Effector memory CD4-positive, alpha-beta T cell (primary cell): Measurements from ENCODE around the gene MGA.
A peak's percentile ranks its signal among the peaks of the same experiment; 100 is the strongest.

Experiments
- DNase-seq, 3 donors: peaks; one replicate each; pipeline ENCODE4 v3.0.0-alpha.2; 2020
- H3K27ac ChIP-seq: 2 replicates; pipeline ENCODE4 v1.7.0; 2013; ENCODE audit warnings: mild to moderate bottlenecking, low read length, moderate library complexity; ENCODE audit not compliant: insufficient read depth, poor library complexity, severe bottlenecking
- H3K27me3 ChIP-seq: replicated peaks from 2 replicates; pipeline ENCODE4 v1.7.0; 2013; ENCODE audit warnings: mild to moderate bottlenecking, low read length; ENCODE audit not compliant: insufficient read depth, control insufficient read depth, poor library complexity, severe bottlenecking
- H3K36me3 ChIP-seq: 2 replicates; pipeline ENCODE4 v1.7.0; 2013; ENCODE audit warnings: mild to moderate bottlenecking, low read length, moderate library complexity; ENCODE audit not compliant: control insufficient read depth, insufficient read depth
- H3K4me1 ChIP-seq: 2 replicates; pipeline ENCODE4 v1.7.0; 2013; ENCODE audit warnings: low read length, mild to moderate bottlenecking; ENCODE audit not compliant: control insufficient read depth, insufficient read depth, poor library complexity, severe bottlenecking
- H3K4me3 ChIP-seq: 2 replicates; pipeline ENCODE4 v1.7.0; 2013; ENCODE audit warnings: low read length, low read depth, mild to moderate bottlenecking; ENCODE audit not compliant: insufficient read depth, poor library complexity, severe bottlenecking
- H3K9me3 ChIP-seq: 2 replicates; pipeline ENCODE4 v1.7.0; 2013; ENCODE audit warnings: mild to moderate bottlenecking, low read length, moderate library complexity; ENCODE audit not compliant: control insufficient read depth

MGA gene

GRCh38 chr15:41801850-41802455, 141.7 kb downstream of the MGA start:
- DNase-seq: no peak
- H3K36me3 ChIP-seq: peaks cover 6% of the 10 kb centered on the region
- no peaks in the 10 kb centered on the region for H3K9me3 ChIP-seq
- no peaks in the 10 kb centered on the region for H3K27me3 ChIP-seq
- H3K4me3 ChIP-seq: no peak overlapping the region
- H3K4me1 ChIP-seq: no peaks in the 10 kb centered on the region
- H3K27ac ChIP-seq: no peak overlapping the region

- H3K27ac ChIP-seq: no peak overlapping the region
- H3K27me3 ChIP-seq: no peaks in the 10 kb centered on the region
- no peak overlapping the region for H3K4me3 ChIP-seq
- H3K9me3 ChIP-seq: no peaks in the 10 kb centered on the region
- no peaks in the 10 kb centered on the region for H3K4me1 ChIP-seq
- peaks cover 6% of the 10 kb centered on the region for H3K36me3 ChIP-seq
- no peak for DNase-seq
Observed at GRCh38 chr15:41804361-41804760, 144.2 kb downstream of the MGA start.

GRCh38 chr15:41804916-41805666, 144.9 kb downstream of the MGA start:
- Histone ChIP-seq H3K4me3 (no peak overlapping the region), H3K27me3 (no peaks in the 10 kb centered on the region), H3K27ac (no peak overlapping the region), H3K36me3 (peaks cover under 1% of the 10 kb centered on the region), H3K9me3 (no peaks in the 10 kb centered on the region), H3K4me1 (no peaks in the 10 kb centered on the region)
- DNase-seq: no peak

DNA sequence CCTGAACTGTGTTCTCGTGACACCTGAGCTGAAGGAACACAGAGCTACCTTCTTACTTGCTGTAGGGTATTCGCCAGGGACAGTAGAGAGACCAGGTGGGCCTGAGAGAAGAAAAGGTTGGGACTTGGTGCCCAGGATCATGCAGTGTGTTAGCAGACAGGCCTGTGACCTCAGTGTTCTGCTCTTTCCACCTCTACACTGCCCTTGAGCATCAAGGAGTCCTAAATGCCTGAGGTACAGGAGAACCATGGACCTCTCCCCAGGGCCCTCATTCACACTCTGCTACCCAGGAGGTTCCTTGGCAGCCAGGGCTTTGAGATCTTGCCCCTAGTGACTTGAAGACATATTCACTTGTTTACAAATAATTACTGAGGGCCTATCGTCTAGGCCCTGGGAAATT, 145.5 kb downstream of the MGA start:
- Histone ChIP-seq H3K4me1 (no peaks in the 10 kb centered on the region), H3K36me3 (no peaks in the 10 kb centered on the region), H3K9me3 (no peaks in the 10 kb centered on the region), H3K27me3 (no peaks in the 10 kb centered on the region), H3K27ac (no peak overlapping the region), H3K4me3 (no peak overlapping the region)
- DNase-seq: no peak

DNA sequence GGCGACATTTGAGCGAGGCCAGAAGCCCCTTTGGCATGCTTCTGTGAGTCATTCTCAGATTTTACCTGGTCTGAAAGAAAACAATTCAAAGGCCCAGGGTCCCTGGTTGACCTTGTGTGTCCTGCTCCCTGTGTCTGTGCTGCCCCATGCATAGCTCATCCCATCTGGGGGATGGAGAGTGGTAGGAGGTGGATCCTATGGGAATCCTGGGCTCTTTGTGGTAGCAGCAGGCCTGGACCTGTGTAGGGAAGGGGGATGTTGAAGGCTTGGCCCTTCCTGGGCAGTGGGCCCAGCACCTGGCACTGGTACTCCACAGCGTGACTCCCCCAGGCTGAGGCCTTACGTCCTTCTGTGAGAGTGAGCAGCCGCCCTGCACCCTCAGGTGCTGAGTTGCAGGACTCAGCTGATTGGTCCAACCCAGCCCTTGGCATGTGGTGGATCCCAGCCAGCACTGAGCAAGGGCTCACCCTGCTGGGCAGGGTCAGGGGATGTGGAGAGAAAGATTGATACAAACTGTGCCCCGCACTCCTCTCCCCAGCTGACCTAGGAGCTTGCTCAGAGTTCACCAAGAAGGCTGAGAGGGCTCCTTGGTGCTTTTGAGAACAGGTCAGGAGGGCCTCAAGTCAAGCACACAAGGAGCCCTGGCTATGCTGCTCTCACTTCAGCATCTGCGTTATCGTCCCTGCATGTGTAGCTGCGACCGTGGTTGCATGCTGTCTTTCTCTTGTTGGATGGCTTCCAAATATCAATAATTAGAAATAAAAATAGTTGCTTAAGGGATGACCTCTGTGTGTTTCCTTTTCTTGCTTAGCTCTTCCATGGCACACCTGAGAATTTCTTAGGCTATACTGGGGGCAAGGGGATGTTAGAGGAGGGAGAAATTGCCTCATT, 146.3 kb downstream of the MGA start:
- Histone ChIP-seq H3K9me3 (no peaks in the 10 kb centered on the region), H3K27me3 (no peaks in the 10 kb centered on the region), H3K27ac (no peak overlapping the region), H3K36me3 (no peaks in the 10 kb centered on the region), H3K4me1 (peaks cover 6% of the 10 kb centered on the region), H3K4me3 (no peak overlapping the region)
- DNase-seq: no peak

DNA sequence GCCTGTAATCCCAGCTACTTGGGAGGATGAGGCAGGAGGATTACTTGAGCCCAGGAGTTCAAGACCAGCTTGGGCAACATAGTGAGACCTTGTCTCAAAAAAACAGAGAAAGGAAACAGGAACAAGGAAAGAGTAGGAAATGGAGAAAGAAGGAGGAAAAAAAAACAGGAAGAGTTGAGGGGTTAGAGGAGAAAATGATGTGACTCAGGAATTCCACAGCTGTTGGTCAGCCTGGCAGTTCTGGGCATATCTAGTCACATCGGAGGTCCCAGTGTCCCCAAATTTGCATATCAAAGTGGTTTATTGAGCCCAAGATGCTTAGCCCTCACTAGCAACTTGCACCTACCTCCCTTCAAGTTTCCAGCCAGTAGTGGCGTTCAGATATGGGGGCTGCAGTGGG, 148.9 kb downstream of the MGA start:
- H3K27me3 ChIP-seq: no peaks in the 10 kb centered on the region
- H3K4me1 ChIP-seq: peaks cover 10% of the 10 kb centered on the region
- H3K36me3 ChIP-seq: peaks cover 10% of the 10 kb centered on the region
- H3K9me3 ChIP-seq: no peaks in the 10 kb centered on the region
- no peak overlapping the region for H3K27ac ChIP-seq
- DNase-seq: no peak
- H3K4me3 ChIP-seq: no peak overlapping the region

DNA sequence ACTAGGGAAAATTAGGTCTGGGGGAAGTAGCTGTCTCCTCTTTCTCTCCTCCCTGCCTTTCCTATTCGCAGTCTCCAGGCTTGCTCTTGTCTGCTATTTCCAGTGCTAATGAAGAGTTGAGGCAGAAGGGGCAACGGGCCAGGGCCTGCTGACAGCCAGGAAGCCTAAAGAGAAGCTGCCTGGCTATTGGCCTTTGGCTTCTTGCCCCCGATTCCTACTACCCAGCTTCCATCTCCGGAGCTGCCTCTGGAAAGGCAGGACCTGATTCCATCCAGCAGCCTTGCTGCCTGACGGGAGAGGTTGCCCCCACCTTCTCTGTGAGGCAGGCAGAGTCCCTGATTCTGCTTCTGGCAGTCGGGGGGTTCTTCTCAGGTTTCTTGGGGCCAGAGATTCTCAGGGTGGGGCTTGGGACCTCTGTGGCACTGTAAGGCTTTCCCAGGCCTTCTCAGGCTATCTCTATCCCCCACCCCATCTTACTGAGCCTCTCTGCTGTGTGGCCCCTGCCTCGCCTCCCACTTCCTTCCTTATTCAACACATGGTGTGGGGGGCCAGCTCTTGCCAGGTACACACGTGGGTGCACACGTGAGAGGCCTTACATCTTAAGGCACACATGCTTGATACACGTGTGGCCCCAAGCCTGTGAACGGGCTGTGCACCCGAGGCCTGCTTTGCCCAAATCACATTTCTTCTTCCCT, 149.5 kb downstream of the MGA start:
- H3K4me1 ChIP-seq: peaks cover 10% of the 10 kb centered on the region
- H3K36me3 ChIP-seq: peaks cover 15% of the 10 kb centered on the region
- H3K27me3 ChIP-seq: no peaks in the 10 kb centered on the region
- DNase-seq: no peak
- no peaks in the 10 kb centered on the region for H3K9me3 ChIP-seq
- H3K27ac ChIP-seq: no peak overlapping the region
- H3K4me3 ChIP-seq: no peak overlapping the region

GRCh38 chr15:41810651-41811431, 150.6 kb downstream of the MGA start:
- no peak for DNase-seq

DNA sequence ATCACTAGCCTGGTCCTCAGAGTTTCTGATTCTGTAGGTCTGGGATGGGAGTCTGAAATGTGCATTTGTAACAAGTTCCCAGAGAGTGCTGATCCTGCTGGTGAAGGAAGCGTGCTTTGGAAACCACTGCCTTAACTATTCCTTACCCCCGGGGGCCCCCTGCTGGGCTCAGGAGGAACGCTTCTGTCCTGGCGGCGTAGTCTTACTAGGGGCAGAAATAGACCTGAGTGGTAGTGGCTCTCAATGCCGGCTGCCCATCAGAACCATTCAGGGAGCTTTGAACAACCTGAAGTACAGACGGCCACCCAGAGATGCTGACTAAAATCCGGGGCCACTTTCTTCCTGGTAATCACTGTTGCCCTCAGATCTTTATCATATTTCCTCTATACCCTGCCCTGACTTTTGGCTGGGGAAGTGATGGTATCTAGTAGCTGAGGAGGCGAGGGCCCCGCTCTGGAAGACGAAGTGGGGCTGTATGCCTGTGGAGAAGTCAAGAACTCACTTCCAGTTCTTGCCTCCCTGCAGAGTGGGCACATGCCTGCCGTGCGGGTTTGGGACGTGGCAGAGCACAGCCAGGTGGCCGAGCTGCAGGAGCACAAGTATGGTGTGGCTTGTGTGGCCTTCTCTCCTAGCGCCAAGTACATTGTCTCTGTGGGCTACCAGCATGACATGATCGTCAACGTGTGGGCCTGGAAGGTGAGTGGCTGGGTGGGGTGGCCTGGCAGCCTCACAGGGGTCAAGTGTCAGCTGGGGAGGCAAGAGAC, 151.4 kb downstream of the MGA start:
- Histone ChIP-seq H3K4me1 (peaks cover 10% of the 10 kb centered on the region), H3K9me3 (no peaks in the 10 kb centered on the region), H3K27ac (no peak overlapping the region), H3K36me3 (peaks cover 17% of the 10 kb centered on the region), H3K4me3 (no peak overlapping the region), H3K27me3 (no peaks in the 10 kb centered on the region)
- DNase-seq: peak; percentile 51 to 63 (median 55)

More at GRCh38 chr15:41810651-41811431, 150.6 kb downstream of the MGA start:
- Histone ChIP-seq H3K27ac (no peak overlapping the region), H3K4me1 (peaks cover 10% of the 10 kb centered on the region), H3K4me3 (no peak overlapping the region), H3K27me3 (no peaks in the 10 kb centered on the region), H3K9me3 (no peaks in the 10 kb centered on the region), H3K36me3 (peaks cover 15% of the 10 kb centered on the region)
